ENCODE data around the gene WDR82.
"Not testable (repeated sequence)": the region's sequence is repeated elsewhere in the genome, so short reads cannot be mapped to it uniquely, and the experiment has no call there.

Gene WDR82

GRCh38 chr3:52289338-52289746, 10.9 kb upstream of the WDR82 start:
- no peak for DNase-seq (ENCODE audit: low spot score)

- DNase-seq (ENCODE audit: low spot score): no peak
These were observed 10.2 kb upstream of the WDR82 start for GRCh38 chr3:52288674-52289073.

- DNase-seq (ENCODE audit: low spot score): no peak
These were observed 8.3 kb upstream of the WDR82 start for GRCh38 chr3:52286777-52287110.

- DNase-seq (ENCODE audit: low spot score): not testable (repeated sequence)
These were observed 5.6 kb upstream of the WDR82 start for GRCh38 chr3:52284051-52284450.

GRCh38 chr3:52283306-52283705, 4.9 kb upstream of the WDR82 start:
- DNase-seq (ENCODE audit: low spot score): no peak

GRCh38 chr3:52281981-52282801, 3.7 kb upstream of the WDR82 start:
- no peak for DNase-seq (ENCODE audit: low spot score)

GRCh38 chr3:52280050-52280461, 1.6 kb upstream of the WDR82 start:
- no peak for DNase-seq (ENCODE audit: low spot score)

GRCh38 chr3:52279596-52279995, 1.1 kb upstream of the WDR82 start:
- no peak for DNase-seq (ENCODE audit: low spot score)

- DNase-seq (ENCODE audit: low spot score): no peak
These were observed 408 bp downstream of the WDR82 start for GRCh38 chr3:52277972-52278509.

- peak; percentile 56 for DNase-seq (ENCODE audit: low spot score)
These were observed 1.1 kb downstream of the WDR82 start for GRCh38 chr3:52277071-52277964.

GRCh38 chr3:52274781-52275180, 3.7 kb downstream of the WDR82 start:
- not testable (repeated sequence) for DNase-seq (ENCODE audit: low spot score)

- no peak for DNase-seq (ENCODE audit: low spot score)
These were observed 5.6 kb downstream of the WDR82 start for GRCh38 chr3:52272831-52273230.

GRCh38 chr3:52272172-52272571, 6.3 kb downstream of the WDR82 start:
- not testable (repeated sequence) for DNase-seq (ENCODE audit: low spot score)

- DNase-seq (ENCODE audit: low spot score): no peak
These were observed 8.1 kb downstream of the WDR82 start for GRCh38 chr3:52270252-52270754.

- DNase-seq (ENCODE audit: low spot score): no peak
These were observed 8.7 kb downstream of the WDR82 start for GRCh38 chr3:52269776-52270175.

GRCh38 chr3:52268036-52268435, 10.4 kb downstream of the WDR82 start:
- DNase-seq (ENCODE audit: low spot score): no peak

GRCh38 chr3:52265387-52265786, 13.1 kb downstream of the WDR82 start:
- DNase-seq (ENCODE audit: low spot score): no peak

GRCh38 chr3:52262447-52262846, 16.0 kb downstream of the WDR82 start:
- no peak for DNase-seq (ENCODE audit: low spot score)

- no peak for DNase-seq (ENCODE audit: low spot score)
These were observed 19.0 kb downstream of the WDR82 start for GRCh38 chr3:52259448-52259847.

GRCh38 chr3:52259035-52259434, 19.4 kb downstream of the WDR82 start:
- peak; percentile 76 for DNase-seq (ENCODE audit: low spot score)

GRCh38 chr3:52257911-52258310, 20.5 kb downstream of the WDR82 start:
- no peak for DNase-seq (ENCODE audit: low spot score)

GRCh38 chr3:52256622-52257021, 21.8 kb downstream of the WDR82 start:
- no peak for DNase-seq (ENCODE audit: low spot score)

- no peak for DNase-seq (ENCODE audit: low spot score)
These were observed 22.3 kb downstream of the WDR82 start for GRCh38 chr3:52256159-52256558.

All from COLO829 (cell line).